ENCODE measurements around the gene PROX2. TPM values are rescaled to one million over a fixed set of nuclear protein-coding genes. Genes with fewer than 3 reads are reported as not detected.

PROX2 gene
- total and polyA plus RNA-seq, 4 donors: 0.06 to 3.9 (median 1.3) TPM; not detected in 1

GRCh38 chr14:74917646-74918081 is 41.7 kb upstream of the PROX2 start:
- DNase-seq (ENCODE audit: low read depth in 4 of 6, low spot score in 6 of 6): no peak
- 61% methylated on average over 10 of the region's 13 CpGs for WGBS (ENCODE audit: insufficient coverage)

GRCh38 chr14:74917178-74917543 is 41.2 kb upstream of the PROX2 start:
- H3K4me3 ChIP-seq (ENCODE audit: low read depth, low read length): no peak overlapping the region
- H3K9me3 ChIP-seq (ENCODE audit: control insufficient read depth, insufficient read depth, low read length): no peaks in the 10 kb centered on the region
- 88% methylated on average over 1 of the region's 5 CpGs for WGBS (ENCODE audit: insufficient coverage)
- H3K27me3 ChIP-seq (ENCODE audit: control insufficient read depth, insufficient read depth, low read length): no peaks in the 10 kb centered on the region
- no peak for DNase-seq (ENCODE audit: low read depth in 4 of 6, low spot score in 6 of 6)
- H3K36me3 ChIP-seq (ENCODE audit: control insufficient read depth, insufficient read depth, low read length): peaks cover 64% of the 10 kb centered on the region
- H3K27ac ChIP-seq (ENCODE audit: low read depth, low read length): no peak overlapping the region
- peaks cover 22% of the 10 kb centered on the region for H3K4me1 ChIP-seq (ENCODE audit: control insufficient read depth, insufficient read depth, low read length)

More at GRCh38 chr14:74917646-74918081, 41.7 kb upstream of the PROX2 start:
- H3K36me3 ChIP-seq (ENCODE audit: control insufficient read depth, insufficient read depth, low read length): peaks cover 59% of the 10 kb centered on the region
- no peaks in the 10 kb centered on the region for H3K9me3 ChIP-seq (ENCODE audit: control insufficient read depth, insufficient read depth, low read length)
- H3K4me3 ChIP-seq (ENCODE audit: low read depth, low read length): no peak overlapping the region
- H3K4me1 ChIP-seq (ENCODE audit: control insufficient read depth, insufficient read depth, low read length): peaks cover 27% of the 10 kb centered on the region
- H3K27me3 ChIP-seq (ENCODE audit: control insufficient read depth, insufficient read depth, low read length): no peaks in the 10 kb centered on the region
- H3K27ac ChIP-seq (ENCODE audit: low read depth, low read length): no peak overlapping the region

- DNase-seq (ENCODE audit: low read depth in 4 of 6, low spot score in 6 of 6): no peak
- no peaks in the 10 kb centered on the region for H3K9me3 ChIP-seq (ENCODE audit: control insufficient read depth, insufficient read depth, low read length)
- 60% methylated on average over 7 of the region's 7 CpGs for WGBS (ENCODE audit: insufficient coverage)
- peaks cover 17% of the 10 kb centered on the region for H3K4me1 ChIP-seq (ENCODE audit: control insufficient read depth, insufficient read depth, low read length)
- H3K4me3 ChIP-seq (ENCODE audit: low read depth, low read length): no peak overlapping the region
- H3K36me3 ChIP-seq (ENCODE audit: control insufficient read depth, insufficient read depth, low read length): peaks cover 71% of the 10 kb centered on the region
- no peak overlapping the region for H3K27ac ChIP-seq (ENCODE audit: low read depth, low read length)
- no peaks in the 10 kb centered on the region for H3K27me3 ChIP-seq (ENCODE audit: control insufficient read depth, insufficient read depth, low read length)
Observed at GRCh38 chr14:74915826-74916225, 39.9 kb upstream of the PROX2 start.

GRCh38 chr14:74915426-74915825 is 39.5 kb upstream of the PROX2 start:
- no peak overlapping the region for H3K4me3 ChIP-seq (ENCODE audit: low read depth, low read length)
- no peak overlapping the region for H3K27ac ChIP-seq (ENCODE audit: low read depth, low read length)
- H3K9me3 ChIP-seq (ENCODE audit: control insufficient read depth, insufficient read depth, low read length): no peaks in the 10 kb centered on the region
- DNase-seq (ENCODE audit: low read depth in 4 of 6, low spot score in 6 of 6): no peak
- 85% methylated on average over 3 of the region's 4 CpGs for WGBS (ENCODE audit: insufficient coverage)
- peaks cover 75% of the 10 kb centered on the region for H3K36me3 ChIP-seq (ENCODE audit: control insufficient read depth, insufficient read depth, low read length)
- no peaks in the 10 kb centered on the region for H3K27me3 ChIP-seq (ENCODE audit: control insufficient read depth, insufficient read depth, low read length)
- peaks cover 17% of the 10 kb centered on the region for H3K4me1 ChIP-seq (ENCODE audit: control insufficient read depth, insufficient read depth, low read length)

- Histone ChIP-seq H3K27me3 (ENCODE audit: control insufficient read depth, insufficient read depth, low read length) (no peaks in the 10 kb centered on the region), H3K4me3 (ENCODE audit: low read depth, low read length) (no peak overlapping the region), H3K4me1 (ENCODE audit: control insufficient read depth, insufficient read depth, low read length) (peaks cover 20% of the 10 kb centered on the region), H3K27ac (ENCODE audit: low read depth, low read length) (peak overlapping the region; percentile 47), H3K36me3 (ENCODE audit: control insufficient read depth, insufficient read depth, low read length) (peaks cover 73% of the 10 kb centered on the region), H3K9me3 (ENCODE audit: control insufficient read depth, insufficient read depth, low read length) (no peaks in the 10 kb centered on the region)
- 52% methylated on average over 2 of the region's 6 CpGs for WGBS (ENCODE audit: insufficient coverage)
- DNase-seq (ENCODE audit: low read depth in 4 of 6, low spot score in 6 of 6): peak in 5 of 6 donors; percentile 23 to 76 (median 42)
Observed at GRCh38 chr14:74913986-74914573, 38.1 kb upstream of the PROX2 start.

- H3K9me3 ChIP-seq (ENCODE audit: control insufficient read depth, insufficient read depth, low read length): no peaks in the 10 kb centered on the region
- WGBS (ENCODE audit: insufficient coverage): 64% methylated on average over 2 of the region's 5 CpGs
- peaks cover 23% of the 10 kb centered on the region for H3K4me1 ChIP-seq (ENCODE audit: control insufficient read depth, insufficient read depth, low read length)
- H3K4me3 ChIP-seq (ENCODE audit: low read depth, low read length): no peak overlapping the region
- H3K27me3 ChIP-seq (ENCODE audit: control insufficient read depth, insufficient read depth, low read length): no peaks in the 10 kb centered on the region
- H3K27ac ChIP-seq (ENCODE audit: low read depth, low read length): no peak overlapping the region
- no peak for DNase-seq (ENCODE audit: low read depth in 4 of 6, low spot score in 6 of 6)
- H3K36me3 ChIP-seq (ENCODE audit: control insufficient read depth, insufficient read depth, low read length): peaks cover 72% of the 10 kb centered on the region
Observed at GRCh38 chr14:74913393-74913910, 37.5 kb upstream of the PROX2 start.

- no peaks in the 10 kb centered on the region for H3K27me3 ChIP-seq (ENCODE audit: control insufficient read depth, insufficient read depth, low read length)
- peaks cover 69% of the 10 kb centered on the region for H3K36me3 ChIP-seq (ENCODE audit: control insufficient read depth, insufficient read depth, low read length)
- no peak overlapping the region for H3K4me3 ChIP-seq (ENCODE audit: low read depth, low read length)
- 95% methylated on average over 9 of the region's 10 CpGs for WGBS (ENCODE audit: insufficient coverage)
- DNase-seq (ENCODE audit: low read depth in 4 of 6, low spot score in 6 of 6): no peak
- no peak overlapping the region for H3K27ac ChIP-seq (ENCODE audit: low read depth, low read length)
- H3K9me3 ChIP-seq (ENCODE audit: control insufficient read depth, insufficient read depth, low read length): no peaks in the 10 kb centered on the region
- H3K4me1 ChIP-seq (ENCODE audit: control insufficient read depth, insufficient read depth, low read length): peaks cover 23% of the 10 kb centered on the region
Observed at GRCh38 chr14:74912801-74913200, 36.9 kb upstream of the PROX2 start.

- 88% methylated on average over 6 of the region's 6 CpGs for WGBS (ENCODE audit: insufficient coverage)
- no peak overlapping the region for H3K4me3 ChIP-seq (ENCODE audit: low read depth, low read length)
- no peaks in the 10 kb centered on the region for H3K9me3 ChIP-seq (ENCODE audit: control insufficient read depth, insufficient read depth, low read length)
- H3K27ac ChIP-seq (ENCODE audit: low read depth, low read length): no peak overlapping the region
- no peaks in the 10 kb centered on the region for H3K27me3 ChIP-seq (ENCODE audit: control insufficient read depth, insufficient read depth, low read length)
- H3K36me3 ChIP-seq (ENCODE audit: control insufficient read depth, insufficient read depth, low read length): peaks cover 66% of the 10 kb centered on the region
- H3K4me1 ChIP-seq (ENCODE audit: control insufficient read depth, insufficient read depth, low read length): peaks cover 25% of the 10 kb centered on the region
- DNase-seq (ENCODE audit: low read depth in 4 of 6, low spot score in 6 of 6): no peak
Observed at GRCh38 chr14:74912111-74912510, 36.2 kb upstream of the PROX2 start.

- Histone ChIP-seq H3K27ac (ENCODE audit: low read depth, low read length) (no peak overlapping the region), H3K9me3 (ENCODE audit: control insufficient read depth, insufficient read depth, low read length) (no peaks in the 10 kb centered on the region), H3K4me3 (ENCODE audit: low read depth, low read length) (no peak overlapping the region), H3K4me1 (ENCODE audit: control insufficient read depth, insufficient read depth, low read length) (peaks cover 25% of the 10 kb centered on the region), H3K36me3 (ENCODE audit: control insufficient read depth, insufficient read depth, low read length) (peaks cover 66% of the 10 kb centered on the region), H3K27me3 (ENCODE audit: control insufficient read depth, insufficient read depth, low read length) (no peaks in the 10 kb centered on the region)
- 97% methylated on average over 5 of the region's 5 CpGs for WGBS (ENCODE audit: insufficient coverage)
- no peak for DNase-seq (ENCODE audit: low read depth in 4 of 6, low spot score in 6 of 6)
Observed at GRCh38 chr14:74911704-74912103, 35.8 kb upstream of the PROX2 start.

- Histone ChIP-seq H3K4me3 (ENCODE audit: low read depth, low read length) (no peak overlapping the region), H3K36me3 (ENCODE audit: control insufficient read depth, insufficient read depth, low read length) (peaks cover 65% of the 10 kb centered on the region), H3K9me3 (ENCODE audit: control insufficient read depth, insufficient read depth, low read length) (no peaks in the 10 kb centered on the region), H3K27me3 (ENCODE audit: control insufficient read depth, insufficient read depth, low read length) (no peaks in the 10 kb centered on the region), H3K4me1 (ENCODE audit: control insufficient read depth, insufficient read depth, low read length) (peaks cover 24% of the 10 kb centered on the region), H3K27ac (ENCODE audit: low read depth, low read length) (no peak overlapping the region)
- 98% methylated on average over 6 of the region's 6 CpGs for WGBS (ENCODE audit: insufficient coverage)
- no peak for DNase-seq (ENCODE audit: low read depth in 4 of 6, low spot score in 6 of 6)
Observed at GRCh38 chr14:74911221-74911620, 35.3 kb upstream of the PROX2 start.

Data from spinal cord (tissue), 10 donors.